Transverse colon (tissue), 4 donors: ENCODE data around the gene PATE4. TPM values are rescaled to one million over a fixed set of nuclear protein-coding genes. Genes with fewer than 3 reads are reported as not detected.

ENCODE experiments used
- DNase-seq: peaks from one replicate; pipeline ENCODE4 v3.0.0-alpha.2; 2019
- H3K27ac ChIP-seq, 4 donors: fragments of 200-600 bp; sonication (generic); 2 replicates each; pipeline ENCODE4 v1.5.1; 2016 to 2018; ENCODE audit warnings: inconsistent platforms in 4 of 4
- H3K27me3 ChIP-seq: fragments of 200-600 bp; sonication (generic); 2 replicates; pipeline ENCODE4 v1.5.1; 2017; ENCODE audit warnings: inconsistent platforms
- H3K36me3 ChIP-seq, 4 donors: fragments of 200-600 bp; sonication (generic); 2 replicates each; pipeline ENCODE4 v1.5.1; 2017 to 2019; ENCODE audit warnings: inconsistent platforms in 4 of 4
- H3K4me1 ChIP-seq, 4 donors: fragments of 200-600 bp; sonication (generic); 2 replicates each; pipeline ENCODE4 v1.5.1; 2017 to 2020; ENCODE audit warnings: inconsistent platforms in 4 of 4
- H3K4me3 ChIP-seq, 4 donors: fragments of 200-600 bp; sonication (generic); 1 replicate in 1 of 4; 2 replicates in 3 of 4; pipeline versions ENCODE4 v1.5.1 to v1.6.1; 2017 to 2019; ENCODE audit warnings: inconsistent platforms in 4 of 4
- H3K9me3 ChIP-seq, 2 donors: fragments of 200-600 bp; sonication (generic); 2 replicates each; pipeline ENCODE4 v1.5.1; 2017 to 2019; ENCODE audit warnings: inconsistent platforms in 2 of 2
- EP300 ChIP-seq: sonication (generic); formaldehyde crosslinking; IDR thresholded peaks from one replicate; pipeline ENCODE4 v1.6.1; 2017; ENCODE audit warnings: antibody characterized with exemption, low read depth
- POLR2A ChIP-seq: fragments of 450-650 bp; IDR thresholded peaks from one replicate; pipeline ENCODE4 v1.6.1; 2016; ENCODE audit warnings: antibody characterized with exemption, mild to moderate bottlenecking, moderate library complexity
- POLR2AphosphoS5 ChIP-seq, 3 donors: sonication (generic); formaldehyde crosslinking; IDR thresholded peaks; one replicate each; pipeline ENCODE4 v1.6.1; 2016; ENCODE audit warnings: antibody characterized with exemption in 3 of 3
- WGBS, 2 donors: methylation state at CpG; one replicate each; pipeline ENCODE4 v1.1.5; 2018; ENCODE audit warnings: low coverage in 1 of 2; 5-methylcytosine and 5-hydroxymethylcytosine counted together
- in situ Hi-C, 4 donors: fragments of 200-750 bp; cut with MboI; loops; one replicate each; pipeline versions ENCODE4 v1.15.0 to v1.15.1; 2017; ENCODE audit warnings: low sequenced_read_pairs in 3 of 4, low pct_ligation_motif_present in 1 of 4, low pct_unique_long_range_greater_than_20kb in 1 of 4
- intact Hi-C: fragments of 100-400 bp; cut with DNase I; formaldehyde crosslinking; loops from one replicate; pipeline ENCODE4 v1.15.1; 2023; ENCODE audit warnings: low total_unique reads
- total RNA-seq, 4 donors: library from RNA; depleted of rRNA; stranded (reverse); fragments of >200 nt; gene quantifications; one replicate each; pipeline ENCODE4 v1.1.0, GENCODE V29; 2016
- TF ChIP-seq, protein P1 (sequence below), 5 experiments: fragments of 200-600 bp in 3 of 5; fragments of 450-650 bp in 2 of 5; sonication (generic) in 3 of 5; IDR thresholded peaks; 1 replicate in 2 of 5; 2 replicates in 3 of 5; pipeline ENCODE4 v1.5.1; 2016 to 2017; ENCODE audit warnings: antibody characterized with exemption in 5 of 5, inconsistent platforms in 3 of 5, mild to moderate bottlenecking in 2 of 5, moderate library complexity in 1 of 5

PATE4 gene, protein sequence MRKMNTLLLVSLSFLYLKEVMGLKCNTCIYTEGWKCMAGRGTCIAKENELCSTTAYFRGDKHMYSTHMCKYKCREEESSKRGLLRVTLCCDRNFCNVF
- not detected for total RNA-seq

DNA sequence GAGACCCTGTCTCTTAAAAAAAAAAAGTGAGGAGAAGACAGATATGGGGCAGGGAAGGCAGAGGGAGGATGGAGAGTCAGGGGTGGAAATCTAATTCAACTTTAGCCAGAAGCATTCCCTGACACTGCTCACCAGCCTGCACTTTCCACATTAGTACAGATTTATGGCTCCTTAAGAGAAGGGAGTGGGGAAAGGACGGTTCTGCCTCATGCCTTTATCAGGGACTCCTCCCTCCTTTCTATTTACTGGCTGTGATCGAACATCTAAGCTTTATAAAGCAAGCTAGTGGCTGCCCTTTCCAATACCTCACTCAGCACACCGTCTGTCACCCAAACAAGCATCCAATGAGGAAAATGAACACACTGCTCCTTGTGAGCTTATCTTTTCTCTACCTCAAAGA, at the start of gene PATE4:
Gene PATE4, plus strand, starts transcription at position 301 of the 400 bp plus-strand sequence. Its CDS starts 44 bp downstream, at position 345.
- Histone ChIP-seq H3K36me3 (no peaks in the 10 kb centered on the region), H3K4me1 (no peaks in the 10 kb centered on the region), H3K27ac (no peak within 1 kb of the TSS), H3K9me3 (peaks cover 0 to 10% of the 10 kb centered on the region in 2 donors), H3K27me3 (no peaks in the 10 kb centered on the region), H3K4me3 (no peak within 1 kb of the TSS)
- intact Hi-C loops: no loop called here
- no peak for TF ChIP-seq POLR2A
- TF ChIP-seq POLR2AphosphoS5 (IDR thresholded peaks at IDR 0.05): no peak
- TF ChIP-seq EP300: no peak
- TF ChIP-seq, protein P1, sequence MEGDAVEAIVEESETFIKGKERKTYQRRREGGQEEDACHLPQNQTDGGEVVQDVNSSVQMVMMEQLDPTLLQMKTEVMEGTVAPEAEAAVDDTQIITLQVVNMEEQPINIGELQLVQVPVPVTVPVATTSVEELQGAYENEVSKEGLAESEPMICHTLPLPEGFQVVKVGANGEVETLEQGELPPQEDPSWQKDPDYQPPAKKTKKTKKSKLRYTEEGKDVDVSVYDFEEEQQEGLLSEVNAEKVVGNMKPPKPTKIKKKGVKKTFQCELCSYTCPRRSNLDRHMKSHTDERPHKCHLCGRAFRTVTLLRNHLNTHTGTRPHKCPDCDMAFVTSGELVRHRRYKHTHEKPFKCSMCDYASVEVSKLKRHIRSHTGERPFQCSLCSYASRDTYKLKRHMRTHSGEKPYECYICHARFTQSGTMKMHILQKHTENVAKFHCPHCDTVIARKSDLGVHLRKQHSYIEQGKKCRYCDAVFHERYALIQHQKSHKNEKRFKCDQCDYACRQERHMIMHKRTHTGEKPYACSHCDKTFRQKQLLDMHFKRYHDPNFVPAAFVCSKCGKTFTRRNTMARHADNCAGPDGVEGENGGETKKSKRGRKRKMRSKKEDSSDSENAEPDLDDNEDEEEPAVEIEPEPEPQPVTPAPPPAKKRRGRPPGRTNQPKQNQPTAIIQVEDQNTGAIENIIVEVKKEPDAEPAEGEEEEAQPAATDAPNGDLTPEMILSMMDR (IDR thresholded peaks at IDR 0.05): no peak
- no peak for DNase-seq
- in situ Hi-C loops: no loop called here
- 25 to 27% methylated on average over 2 to 3 of the region's 3 CpGs for WGBS, 2 donors

DNA sequence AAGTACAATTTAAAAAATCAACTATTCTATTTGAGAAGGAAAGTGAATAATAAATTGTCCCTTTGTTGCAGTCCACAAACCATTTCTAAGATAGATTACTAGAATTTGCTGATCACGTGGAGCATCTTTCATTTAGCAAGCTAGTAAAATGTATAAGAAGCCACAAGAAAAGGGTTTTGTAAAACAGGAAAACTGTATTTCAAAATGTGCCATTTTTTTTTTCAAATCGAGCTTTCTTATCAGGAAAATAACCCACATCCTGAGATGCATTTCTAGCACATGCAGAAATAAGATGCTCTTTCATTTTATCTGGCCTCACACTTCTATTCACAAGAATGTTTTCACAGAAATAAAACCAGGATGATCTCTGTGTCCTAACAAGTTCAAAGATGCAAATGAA, 48.4 kb upstream of the PATE4 start:
- H3K4me1 ChIP-seq: no peaks in the 10 kb centered on the region
- intact Hi-C loops (no loop called here), in situ Hi-C loops (no loop called here)
- 38 to 59% methylated on average over 2 of the region's 2 CpGs for WGBS, 2 donors
- H3K9me3 ChIP-seq: no peaks in the 10 kb centered on the region
- no peak overlapping the region for H3K4me3 ChIP-seq
- H3K36me3 ChIP-seq: no peaks in the 10 kb centered on the region
- H3K27ac ChIP-seq: no peak overlapping the region
- TF ChIP-seq, protein P1 (IDR thresholded peaks at IDR 0.05): no peak
- TF ChIP-seq POLR2AphosphoS5 (IDR thresholded peaks at IDR 0.05) (no peak), EP300 (no peak), POLR2A (no peak)
- no peak for DNase-seq
- H3K27me3 ChIP-seq: no peaks in the 10 kb centered on the region

DNA sequence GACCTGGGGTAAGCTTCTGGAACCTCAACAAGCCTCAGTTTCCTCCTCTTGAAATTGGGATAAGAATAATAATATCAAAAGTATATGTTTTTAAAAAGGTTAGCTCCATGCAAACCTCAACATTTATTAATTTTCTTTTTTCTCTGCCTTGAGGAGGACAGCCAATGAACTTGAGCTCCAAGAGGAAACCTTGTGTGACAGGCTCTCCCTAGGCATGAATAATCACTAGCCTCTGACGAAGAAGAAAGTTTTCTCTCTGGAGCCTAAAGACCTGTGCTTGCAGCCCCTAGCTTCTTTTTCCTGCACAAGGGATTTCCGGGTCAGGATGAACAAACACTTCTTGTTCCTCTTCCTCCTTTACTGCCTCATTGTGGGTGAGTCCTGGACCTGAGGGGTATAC, 45.3 kb upstream of the PATE4 start, which contains the start of gene PATE3:
Gene PATE3, plus strand, starts transcription at position 301 of the 400 bp plus-strand sequence. Its CDS starts 25 bp downstream, at position 326.
- no peaks in the 10 kb centered on the region for H3K36me3 ChIP-seq
- H3K27me3 ChIP-seq: no peaks in the 10 kb centered on the region
- no peaks in the 10 kb centered on the region for H3K4me1 ChIP-seq
- intact Hi-C loops (no loop called here), in situ Hi-C loops (no loop called here)
- H3K9me3 ChIP-seq: no peaks in the 10 kb centered on the region
- no peak within 1 kb of the TSS for H3K27ac ChIP-seq
- 48 to 82% methylated on average over 2 of the region's 2 CpGs for WGBS, 2 donors
- no peak for DNase-seq
- TF ChIP-seq EP300 (no peak), POLR2A (no peak), POLR2AphosphoS5 (IDR thresholded peaks at IDR 0.05) (no peak)
- TF ChIP-seq, protein P1 (IDR thresholded peaks at IDR 0.05): no peak
- H3K4me3 ChIP-seq: no peak within 1 kb of the TSS

DNA sequence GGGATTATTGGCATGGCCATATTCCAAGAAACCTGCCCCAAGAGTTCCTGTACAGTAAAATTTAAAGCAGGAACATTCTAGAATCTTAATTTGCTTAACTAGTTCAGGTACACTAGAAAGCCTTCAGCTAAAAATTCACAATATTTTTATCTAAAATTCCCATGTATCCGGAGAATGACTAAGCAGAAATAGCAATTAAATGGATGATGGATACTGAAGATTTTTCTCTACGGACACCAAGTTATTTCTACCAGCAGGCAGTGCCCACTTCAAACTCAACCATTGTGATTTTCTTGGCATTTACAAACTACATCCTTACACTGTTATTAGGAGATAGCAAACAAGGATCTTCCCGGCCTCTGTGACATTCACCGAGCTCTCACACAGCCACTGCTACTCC, 42.3 kb upstream of the PATE4 start:
- no peak overlapping the region for H3K4me3 ChIP-seq
- no peaks in the 10 kb centered on the region for H3K4me1 ChIP-seq
- no peak for DNase-seq
- no peaks in the 10 kb centered on the region for H3K36me3 ChIP-seq
- no peak overlapping the region for H3K27ac ChIP-seq
- intact Hi-C loops: no loop called here
- H3K9me3 ChIP-seq: peaks cover 3% of the 10 kb centered on the region in 2 donors
- 86 to 95% methylated on average over 4 of the region's 4 CpGs for WGBS, 2 donors
- in situ Hi-C loops: no loop called here
- TF ChIP-seq POLR2AphosphoS5 (IDR thresholded peaks at IDR 0.05): no peak
- TF ChIP-seq, protein P1 (IDR thresholded peaks at IDR 0.05): no peak
- no peak for TF ChIP-seq POLR2A
- no peak for TF ChIP-seq EP300
- no peaks in the 10 kb centered on the region for H3K27me3 ChIP-seq
